Activated CD4-positive, alpha-beta T cell treated with anti-CD3 and anti-CD28 coated beads, Interleukin-2, amount 10 ng/mL, durations not matched to agents 7 days and 5 days (primary cell): ENCODE measurements around the gene MEIOSIN. TPM values are rescaled to one million over a fixed set of nuclear protein-coding genes. Genes with fewer than 3 reads are reported as not detected.
A peak's percentile ranks its signal among the peaks of the same experiment; 100 is the strongest.
"Not testable (repeated sequence)": the region's sequence is repeated elsewhere in the genome, so short reads cannot be mapped to it uniquely, and the experiment has no call there.

Experiments used
- CTCF ChIA-PET: fragments of 350-600 bp; sonication (Branson Sonifier 250); formaldehyde crosslinking; loops from one replicate; lab custom pipeline; 2021; ENCODE audit warnings: antibody characterized with exemption; lab: Charles Lee
- POLR2A ChIA-PET: fragments of 350-600 bp; sonication (Branson Sonifier 250); formaldehyde crosslinking; loops from one replicate; lab custom pipeline; 2021; ENCODE audit warnings: antibody characterized with exemption; lab: Charles Lee
- DNase-seq: peaks from one replicate; pipeline ENCODE4 v3.0.0-alpha.2; 2020
- H3K27ac Mint-ChIP-seq: one replicate; pipeline ENCODE4 v1.8.0; 2021; ENCODE audit warnings: mild to moderate bottlenecking, moderate library complexity, mixed read lengths
- H3K27me3 Mint-ChIP-seq: one replicate; pipeline ENCODE4 v1.8.0; 2021; ENCODE audit warnings: mixed read lengths
- H3K36me3 Mint-ChIP-seq: one replicate; pipeline ENCODE4 v1.8.0; 2021; ENCODE audit warnings: low read depth, mixed read lengths
- H3K4me1 Mint-ChIP-seq: one replicate; pipeline ENCODE4 v1.8.0; 2021; ENCODE audit warnings: mixed read lengths
- H3K4me3 Mint-ChIP-seq: one replicate; pipeline ENCODE4 v1.8.0; 2021; ENCODE audit warnings: mild to moderate bottlenecking, moderate library complexity, mixed read lengths
- H3K9me3 Mint-ChIP-seq: one replicate; pipeline ENCODE4 v1.8.0; 2021; ENCODE audit warnings: mixed read lengths
- total RNA-seq, 2 experiments: library from RNA; stranded (reverse); gene quantifications; one replicate each; pipeline ENCODE4 v1.2.3, GENCODE V29; 2021

The MEIOSIN gene, protein sequence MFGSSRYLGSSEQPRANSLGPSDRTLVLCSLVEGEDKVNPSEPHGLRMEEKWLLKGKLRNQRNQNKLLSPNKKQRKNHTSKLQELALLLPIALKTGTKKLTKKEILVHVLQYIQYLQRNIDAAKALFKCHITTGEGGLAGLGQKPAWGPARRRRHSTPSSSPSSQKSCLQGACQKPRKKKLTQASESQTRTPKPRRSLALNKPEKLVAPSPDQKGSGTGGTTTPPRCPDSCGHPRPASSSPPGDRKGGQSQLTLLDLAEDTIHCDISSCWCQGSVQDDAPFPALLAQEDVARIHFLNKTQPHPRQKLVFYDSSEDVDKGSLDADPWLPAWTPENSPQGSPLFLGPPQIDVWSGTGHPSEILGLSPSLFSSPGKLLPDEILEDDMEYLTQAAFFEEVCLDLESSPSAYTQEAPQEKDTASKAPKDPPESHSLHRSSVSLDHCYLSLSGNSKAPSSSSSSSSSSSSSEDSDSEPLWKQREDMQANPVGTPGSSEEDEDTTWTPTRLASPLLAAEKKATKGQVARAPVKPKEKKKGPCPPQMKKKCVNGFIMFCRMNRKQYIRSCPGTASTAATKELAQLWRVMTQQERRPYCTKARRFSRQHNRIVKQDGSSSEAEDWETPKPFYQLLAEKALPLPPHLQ
- not detected for total RNA-seq

DNA sequence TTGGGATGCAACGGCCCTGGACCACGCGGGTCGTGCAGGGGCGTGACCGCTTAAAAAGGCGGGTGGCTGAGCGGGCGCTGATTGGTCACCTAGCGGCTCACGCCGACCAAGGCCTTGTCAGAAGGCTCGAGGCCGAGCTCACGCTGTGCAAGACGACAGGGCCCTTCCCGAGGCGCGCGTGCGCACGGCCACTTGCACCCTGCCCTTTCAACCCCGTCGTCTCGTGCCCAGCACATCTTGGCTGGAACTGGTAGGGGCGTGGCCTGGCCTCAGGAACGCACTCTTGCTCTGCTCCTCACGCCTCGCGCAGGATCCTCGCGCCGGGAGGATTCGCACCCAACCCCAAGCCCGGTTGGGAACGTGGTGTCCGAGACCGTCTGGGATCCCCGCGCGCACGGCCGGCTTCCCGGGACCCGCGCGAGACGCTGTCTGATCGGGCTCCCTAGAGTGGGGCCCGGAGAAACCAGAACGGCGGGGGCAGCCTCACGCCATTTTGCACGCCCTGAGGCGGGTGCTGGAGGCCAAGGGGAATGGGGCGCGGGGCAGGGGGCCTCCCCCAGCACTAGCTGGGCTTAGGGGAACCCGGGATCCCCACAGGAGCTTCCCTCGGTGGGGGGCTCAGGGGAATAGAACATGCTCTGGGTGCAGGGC, at the start of gene MEIOSIN:
Gene MEIOSIN (plus strand): TSS at position 280 of the 651 bp plus-strand sequence. CDS start 1,938 bp downstream, outside the sequence.
- Mint-ChIP-seq H3K36me3 (peaks cover 1% of the 10 kb centered on the region), H3K4me3 (no peak within 1 kb of the TSS), H3K4me1 (peaks cover 16% of the 10 kb centered on the region), H3K27me3 (no peaks in the 10 kb centered on the region), H3K9me3 (no peaks in the 10 kb centered on the region), H3K27ac (no peak within 1 kb of the TSS)
- CTCF ChIA-PET: interaction anchor here (1.0 kb wide), 2 partner anchors 9 to 255 kb away, joined by 3 to 4 read pairs; no protein-coding TSS in a partner anchor
- POLR2A ChIA-PET: no interaction called here
- no peak for DNase-seq

DNA sequence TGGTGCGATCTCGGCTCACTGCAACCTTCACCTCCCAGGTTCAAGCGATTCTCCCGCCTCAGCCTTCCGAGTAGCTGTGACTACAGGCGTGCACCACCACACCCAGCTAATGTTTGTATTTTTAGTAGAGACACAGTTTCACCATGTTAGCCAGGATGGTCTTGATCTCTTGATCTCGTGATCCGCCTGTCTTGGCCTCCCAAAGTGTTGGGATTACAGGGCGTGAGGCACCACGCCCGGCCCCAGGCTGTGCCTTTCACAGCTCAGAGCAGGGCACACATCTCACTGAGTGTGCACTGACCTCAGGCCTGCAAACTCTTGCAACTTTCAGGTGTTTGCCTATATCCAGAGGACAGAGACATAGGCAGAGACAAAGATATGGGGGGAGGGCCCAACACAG, 48.2 kb upstream of the MEIOSIN start:
- DNase-seq, POLR2A ChIA-PET, H3K4me3 Mint-ChIP-seq, H3K27me3 Mint-ChIP-seq, H3K9me3 Mint-ChIP-seq, H3K27ac Mint-ChIP-seq: not testable (repeated sequence)
- peaks cover 15% of the 10 kb centered on the region for H3K4me1 Mint-ChIP-seq
- peaks cover 41% of the 10 kb centered on the region for H3K36me3 Mint-ChIP-seq
- CTCF ChIA-PET: interaction anchor here (0.7 kb wide), 2 partner anchors 59 to 206 kb away, joined by 3 to 5 read pairs; no protein-coding TSS in a partner anchor

DNA sequence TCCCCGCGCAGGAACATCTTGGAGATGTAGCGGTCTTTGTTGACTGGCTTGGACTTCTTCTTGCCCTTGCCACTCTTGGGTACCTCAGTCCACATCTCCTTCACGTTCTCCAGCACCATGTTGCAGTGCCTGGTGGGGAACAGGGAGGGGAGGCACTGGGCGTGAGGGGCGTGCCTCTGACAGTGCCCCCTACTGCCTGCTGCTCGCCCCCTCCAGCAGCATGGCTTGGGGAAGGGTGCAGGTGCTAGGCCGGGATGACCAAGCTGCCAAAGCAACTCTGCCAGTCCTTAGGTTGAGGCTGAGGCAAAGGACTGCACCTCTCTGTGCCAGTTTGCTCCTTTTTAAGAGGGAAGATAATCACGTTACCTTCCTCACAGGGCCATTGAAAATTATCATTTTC, 45.6 kb upstream of the MEIOSIN start:
- no peaks in the 10 kb centered on the region for H3K27me3 Mint-ChIP-seq
- POLR2A ChIA-PET: interaction anchor here (0.6 kb wide), 1 partner anchor 498 kb away, joined by 3 read pairs; no protein-coding TSS in a partner anchor

DNA sequence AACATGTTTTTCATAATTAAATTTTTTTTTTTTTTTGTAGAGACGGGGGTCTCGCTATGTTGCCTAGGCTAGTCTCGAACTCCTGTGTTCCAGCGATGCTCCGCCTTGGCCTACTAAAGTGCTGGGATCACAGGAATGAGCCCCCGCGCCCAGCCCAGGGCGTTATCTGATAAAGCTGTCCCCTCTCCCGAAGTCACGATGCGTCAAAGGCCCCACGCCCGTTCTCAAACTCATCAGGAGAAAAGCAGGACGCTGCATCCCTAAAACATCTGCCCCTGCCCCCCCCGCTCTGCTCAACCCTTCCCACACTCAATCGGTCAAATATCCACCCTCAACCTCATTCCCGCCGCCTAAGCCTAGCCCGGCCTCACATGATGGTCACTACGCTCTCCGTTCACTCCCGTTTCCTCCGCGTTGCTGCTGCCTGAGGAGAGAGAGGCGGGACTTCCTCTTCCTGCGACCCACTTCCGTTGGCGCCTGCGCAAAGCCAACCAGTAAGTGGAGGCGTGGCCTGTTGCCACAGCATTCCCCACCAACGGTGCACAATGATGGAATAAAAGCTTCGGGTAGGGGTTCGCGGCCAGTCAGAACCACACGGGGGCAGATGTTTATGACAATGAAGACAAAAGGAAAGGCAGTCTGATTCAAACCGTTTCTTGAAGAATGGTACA, 41.6 kb upstream of the MEIOSIN start, which contains the start of gene SNRPD2:
Gene SNRPD2 (minus strand): TSS at position 438 of the 671 bp plus-strand sequence. CDS start 65 bp downstream, at position 373.
- DNase-seq: peak; percentile 94
- Mint-ChIP-seq H3K27me3 (no peaks in the 10 kb centered on the region), H3K4me3 (peak within 1 kb of the TSS; percentile 92), H3K4me1 (peaks cover 18% of the 10 kb centered on the region), H3K36me3 (peaks cover 36% of the 10 kb centered on the region), H3K27ac (peak within 1 kb of the TSS; percentile 91), H3K9me3 (no peaks in the 10 kb centered on the region)
- POLR2A ChIA-PET: interaction anchor here (0.6 to 2.1 kb wide), 3 partner anchors 14 to 117 kb away, joined by 3 to 5 read pairs (median 3); no protein-coding TSS in a partner anchor
- CTCF ChIA-PET: interaction anchor here (0.6 to 7.9 kb wide), 17 partner anchors 9 to 445 kb away, joined by 3 to 80 read pairs (median 5); partner anchors contain the start of genes FBXO46 and FOXA3

More for the DNA sequence above, 45.6 kb upstream of the MEIOSIN start:
- Mint-ChIP-seq H3K4me3 (no peak overlapping the region), H3K27ac (no peak overlapping the region), H3K9me3 (no peaks in the 10 kb centered on the region), H3K36me3 (peaks cover 43% of the 10 kb centered on the region), H3K4me1 (peaks cover 14% of the 10 kb centered on the region)
- CTCF ChIA-PET: interaction anchor here (0.6 to 1.8 kb wide), 2 partner anchors 10 to 27 kb away, joined by 4 to 8 read pairs; no protein-coding TSS in a partner anchor
- DNase-seq: no peak

DNA sequence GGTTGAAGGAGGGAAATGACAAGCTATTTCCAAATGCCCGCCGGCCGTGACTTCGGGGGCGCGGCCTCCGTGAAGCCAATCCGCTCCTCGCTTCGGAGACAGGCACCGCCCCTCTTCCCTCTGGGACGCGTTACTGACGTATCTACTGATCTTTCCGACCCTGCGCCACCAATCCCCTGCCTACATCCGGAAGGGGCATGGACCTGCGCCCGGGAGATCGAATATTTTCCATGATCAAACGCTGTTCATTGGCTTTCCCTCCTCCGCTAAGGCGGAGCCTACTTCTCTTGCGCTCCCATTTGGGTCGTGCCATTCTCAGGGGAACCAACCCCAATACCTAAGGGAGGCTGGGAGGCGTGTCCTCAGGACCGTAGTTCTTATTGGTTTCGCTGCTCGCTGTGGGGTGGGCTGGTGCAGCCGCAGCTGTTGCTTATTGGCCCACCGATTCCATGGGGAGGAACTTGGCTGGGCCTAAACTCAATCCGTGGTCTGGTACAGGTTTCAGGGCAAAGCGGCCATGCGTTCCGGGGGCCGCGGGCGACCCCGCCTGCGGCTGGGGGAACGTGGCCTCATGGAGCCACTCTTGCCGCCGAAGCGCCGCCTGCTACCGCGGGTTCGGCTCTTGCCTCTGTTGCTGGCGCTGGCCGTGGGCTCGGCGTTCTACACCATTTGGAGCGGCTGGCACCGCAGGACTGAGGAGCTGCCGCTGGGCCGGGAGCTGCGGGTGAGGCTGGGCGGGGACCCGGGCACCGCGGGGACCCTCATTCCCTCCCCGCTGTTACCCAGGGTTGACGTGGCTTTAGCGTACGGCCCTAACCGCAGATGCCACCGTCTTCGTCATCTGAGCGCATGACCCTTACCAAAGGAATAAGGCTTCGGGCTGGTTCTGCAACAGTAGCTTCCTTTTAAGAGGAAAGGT, 40.8 kb upstream of the MEIOSIN start, which contains the start of gene QPCTL:
Gene QPCTL (plus strand): TSS at position 480 of the 919 bp plus-strand sequence. CDS start 38 bp downstream, at position 518.
- Mint-ChIP-seq H3K27ac (peak within 1 kb of the TSS; percentile 91), H3K9me3 (no peaks in the 10 kb centered on the region), H3K4me1 (peaks cover 18% of the 10 kb centered on the region), H3K4me3 (peak within 1 kb of the TSS; percentile 92), H3K36me3 (peaks cover 29% of the 10 kb centered on the region), H3K27me3 (no peaks in the 10 kb centered on the region)
- POLR2A ChIA-PET: interaction anchor here (0.6 to 2.1 kb wide), 3 partner anchors 15 to 118 kb away, joined by 3 to 5 read pairs (median 3); no protein-coding TSS in a partner anchor
- DNase-seq: peak; percentile 99
- CTCF ChIA-PET: interaction anchor here (0.6 to 7.9 kb wide), 17 partner anchors 9 to 272 kb away, joined by 3 to 80 read pairs (median 5); partner anchors contain the start of genes FBXO46 and FOXA3

DNA sequence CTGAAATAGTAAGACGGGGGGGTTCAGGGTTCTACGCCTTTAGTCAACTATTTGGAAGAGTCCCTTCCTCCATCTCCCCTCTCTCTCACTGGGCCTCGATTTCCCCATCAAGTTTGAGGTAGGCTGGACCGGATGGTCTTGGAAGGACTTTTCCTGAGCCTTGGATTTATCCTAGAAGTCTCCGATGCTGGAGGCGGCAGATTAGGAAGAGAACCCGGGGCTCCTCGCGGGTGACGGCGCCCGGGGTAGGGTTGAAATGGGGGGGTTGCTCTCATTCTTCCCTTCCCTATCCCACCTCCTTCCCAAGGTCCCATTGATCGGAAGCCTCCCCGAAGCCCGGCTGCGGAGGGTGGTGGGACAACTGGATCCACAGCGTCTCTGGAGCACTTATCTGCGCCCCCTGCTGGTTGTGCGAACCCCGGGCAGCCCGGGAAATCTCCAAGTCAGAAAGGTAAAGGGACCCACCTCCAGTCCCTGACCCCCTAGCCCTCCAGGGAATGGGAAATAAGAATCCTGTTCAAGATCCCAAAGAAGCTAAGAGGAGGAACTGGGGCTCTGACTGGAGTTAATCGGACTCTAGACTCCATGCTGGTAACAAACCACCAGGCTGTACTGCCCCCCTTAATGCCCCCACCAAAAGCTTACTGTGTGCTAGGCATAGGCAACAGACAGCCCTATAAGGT, 40.0 kb upstream of the MEIOSIN start:
- H3K4me1 Mint-ChIP-seq: peaks cover 18% of the 10 kb centered on the region
- peak overlapping the region; percentile 91 for H3K27ac Mint-ChIP-seq
- peaks cover 21% of the 10 kb centered on the region for H3K36me3 Mint-ChIP-seq
- H3K27me3 Mint-ChIP-seq: no peaks in the 10 kb centered on the region
- H3K4me3 Mint-ChIP-seq: peak overlapping the region; percentile 92
- H3K9me3 Mint-ChIP-seq: no peaks in the 10 kb centered on the region
- peak; percentile 83 for DNase-seq
- POLR2A ChIA-PET: no interaction called here
- CTCF ChIA-PET: interaction anchor here (0.6 to 7.9 kb wide), 20 partner anchors 8 to 171 kb away, joined by 3 to 80 read pairs (median 5); partner anchors contain the start of genes FBXO46 and FOXA3

DNA sequence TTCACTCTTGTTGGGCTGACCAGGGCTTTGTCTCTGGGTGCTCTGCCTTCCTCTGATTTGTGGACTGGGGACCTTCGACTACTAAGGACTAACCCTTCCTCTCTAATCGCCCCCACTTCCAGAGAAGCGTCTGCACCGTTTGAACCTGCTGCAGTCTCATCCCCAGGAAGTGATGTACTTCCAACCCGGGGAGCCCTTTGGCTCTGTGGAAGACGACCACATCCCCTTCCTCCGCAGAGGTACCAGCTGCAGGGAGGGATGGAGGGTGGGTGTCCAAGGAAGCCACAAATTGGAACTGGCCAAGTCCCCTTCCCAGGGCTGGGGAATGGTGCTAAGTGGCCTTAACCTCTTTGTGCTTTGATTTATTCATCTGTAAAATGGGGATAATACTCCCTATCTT, 31.6 kb upstream of the MEIOSIN start:
- no peak for DNase-seq
- CTCF ChIA-PET: interaction anchor here (0.7 to 2.0 kb wide), 2 partner anchors 9 to 22 kb away, joined by 3 to 8 read pairs; partner anchors contain the start of genes QPCTL and SNRPD2
- H3K9me3 Mint-ChIP-seq: no peaks in the 10 kb centered on the region
- POLR2A ChIA-PET: no interaction called here
- no peaks in the 10 kb centered on the region for H3K27me3 Mint-ChIP-seq
- H3K27ac Mint-ChIP-seq: no peak overlapping the region
- no peak overlapping the region for H3K4me3 Mint-ChIP-seq
- peaks cover 9% of the 10 kb centered on the region for H3K4me1 Mint-ChIP-seq
- peaks cover 8% of the 10 kb centered on the region for H3K36me3 Mint-ChIP-seq

DNA sequence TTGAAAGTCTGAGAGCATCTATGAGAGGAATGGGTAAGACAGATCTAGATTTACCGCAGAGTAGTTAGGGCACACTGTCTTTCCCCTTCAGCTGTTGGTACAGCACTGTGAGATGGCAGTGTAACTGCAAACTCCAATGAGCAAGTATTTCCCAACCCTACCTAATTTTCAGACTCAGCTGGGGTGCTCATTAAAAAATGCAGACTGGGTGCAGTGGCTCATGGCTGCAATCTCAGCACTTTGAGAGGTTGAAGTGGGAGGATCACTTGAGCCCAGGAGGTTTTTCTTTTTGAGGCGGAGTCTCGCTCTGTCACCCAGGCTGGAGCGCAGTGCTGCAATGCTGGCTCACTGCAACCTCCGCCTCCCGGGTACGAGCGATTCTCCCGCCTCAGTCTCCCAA, 28.1 kb upstream of the MEIOSIN start:
- ChIA-PET CTCF (interaction anchor here (0.7 to 3.1 kb wide), 3 partner anchors 12 to 27 kb away, joined by 5 to 17 read pairs (median 8); partner anchors contain the start of genes QPCTL and SNRPD2), POLR2A (interaction anchor here (0.9 kb wide), 1 partner anchor 12 kb away, joined by 5 read pairs; no protein-coding TSS in a partner anchor)
- H3K27ac Mint-ChIP-seq: no peak overlapping the region
- no peaks in the 10 kb centered on the region for H3K27me3 Mint-ChIP-seq
- DNase-seq: no peak
- peaks cover 17% of the 10 kb centered on the region for H3K36me3 Mint-ChIP-seq
- H3K9me3 Mint-ChIP-seq: no peaks in the 10 kb centered on the region
- no peak overlapping the region for H3K4me3 Mint-ChIP-seq
- peaks cover 12% of the 10 kb centered on the region for H3K4me1 Mint-ChIP-seq

DNA sequence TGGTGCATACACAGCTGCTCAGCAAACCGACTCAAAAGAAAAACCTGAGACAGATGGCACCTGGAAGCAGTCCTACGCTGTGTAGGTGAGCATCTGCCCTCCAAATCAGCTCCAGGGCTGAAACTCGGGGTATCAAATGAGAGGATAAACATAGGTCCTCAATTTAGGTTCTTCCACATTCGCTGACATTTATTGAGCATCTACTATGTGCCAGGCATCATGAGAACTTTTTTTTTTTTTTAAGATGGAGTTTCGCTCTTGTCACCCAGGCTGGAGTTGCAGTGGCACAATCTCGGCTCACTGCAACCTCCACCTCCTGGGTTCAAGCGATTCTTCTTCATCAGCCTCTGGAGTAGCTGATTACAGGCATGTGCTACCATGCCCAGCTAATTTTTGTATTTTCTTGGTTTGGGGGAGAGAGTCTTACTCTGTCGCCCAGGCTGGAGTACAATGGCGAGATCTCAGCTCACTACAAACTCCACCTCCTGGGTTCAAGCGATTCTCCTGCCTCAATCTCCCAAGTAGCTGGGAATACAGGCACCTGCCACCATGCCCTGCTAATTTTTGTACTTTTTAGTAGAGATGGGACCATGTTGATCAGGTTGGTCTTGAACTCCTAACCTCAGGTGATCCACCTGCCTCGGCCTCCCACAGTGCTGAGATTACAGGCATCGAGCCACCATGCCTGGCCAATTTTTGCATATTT, 27.4 kb upstream of the MEIOSIN start:
- no peak overlapping the region for H3K27ac Mint-ChIP-seq
- DNase-seq: no peak
- no peak overlapping the region for H3K4me3 Mint-ChIP-seq
- H3K27me3 Mint-ChIP-seq: no peaks in the 10 kb centered on the region
- peaks cover 23% of the 10 kb centered on the region for H3K36me3 Mint-ChIP-seq
- CTCF ChIA-PET: interaction anchor here (0.7 to 3.1 kb wide), 3 partner anchors 11 to 28 kb away, joined by 5 to 17 read pairs (median 8); partner anchors contain the start of genes QPCTL and SNRPD2
- no peaks in the 10 kb centered on the region for H3K9me3 Mint-ChIP-seq
- POLR2A ChIA-PET: interaction anchor here (0.6 kb wide), 1 partner anchor 10 kb away, joined by 3 read pairs; no protein-coding TSS in a partner anchor
- H3K4me1 Mint-ChIP-seq: peaks cover 16% of the 10 kb centered on the region
